H9 (cell line): ENCODE results near the gene DAPK2. TPM values are rescaled to one million over a fixed set of nuclear protein-coding genes. Genes with fewer than 3 reads are reported as not detected.

Experiments used
- DNase-seq: peaks from one replicate; pipeline ENCODE4 v3.0.0-alpha.2; 2017
- H2AFZ ChIP-seq: one replicate; pipeline ENCODE4 v1.6.1; 2013; ENCODE audit warnings: mild to moderate bottlenecking, low read length, control low read depth, moderate library complexity
- H2AK5ac ChIP-seq: 2 replicates; pipeline ENCODE4 v1.6.1; 2013; ENCODE audit warnings: low read length, control low read depth, mixed read lengths; ENCODE audit not compliant: insufficient read length
- H2BK120ac ChIP-seq: one replicate; pipeline ENCODE4 v1.6.1; 2013; ENCODE audit warnings: low read depth, mild to moderate bottlenecking, low read length, control low read depth, inconsistent platforms; ENCODE audit not compliant: poor library complexity, severe bottlenecking
- H2BK12ac ChIP-seq: 2 replicates; pipeline ENCODE4 v1.6.1; 2013; ENCODE audit warnings: low read length, control low read depth, mixed read lengths, low read depth; ENCODE audit not compliant: insufficient read length
- H2BK15ac ChIP-seq: 2 replicates; pipeline ENCODE4 v1.6.1; 2013; ENCODE audit warnings: low read depth, low read length, control low read depth
- H2BK20ac ChIP-seq: one replicate; pipeline ENCODE4 v1.6.1; 2013; ENCODE audit warnings: low read depth, mild to moderate bottlenecking, low read length, control low read depth, inconsistent platforms; ENCODE audit not compliant: poor library complexity, severe bottlenecking
- H2BK5ac ChIP-seq: 2 replicates; pipeline ENCODE4 v1.6.1; 2013; ENCODE audit warnings: low read length, control low read depth, mixed read lengths; ENCODE audit not compliant: insufficient read length
- H3K14ac ChIP-seq: 2 replicates; pipeline ENCODE4 v1.6.1; 2013; ENCODE audit warnings: low read length, control low read depth; ENCODE audit not compliant: insufficient read depth
- H3K18ac ChIP-seq: 2 replicates; pipeline ENCODE4 v1.6.1; 2013; ENCODE audit warnings: low read depth, mild to moderate bottlenecking, mixed read lengths, low read length, control low read depth; ENCODE audit not compliant: insufficient read length
- H3K23ac ChIP-seq: 2 replicates; pipeline ENCODE4 v1.6.1; 2013; ENCODE audit warnings: low read length, control low read depth, mixed read lengths, low read depth; ENCODE audit not compliant: insufficient read length
- H3K23me2 ChIP-seq: 2 replicates; pipeline ENCODE4 v1.6.1; 2013; ENCODE audit warnings: low read depth, mild to moderate bottlenecking, mixed read lengths, low read length, control low read depth; ENCODE audit not compliant: insufficient read length, poor library complexity, severe bottlenecking
- H3K27ac ChIP-seq: 2 replicates; pipeline ENCODE4 v1.5.1; 2013; ENCODE audit warnings: low read length, control low read depth, mixed read lengths, low read depth; ENCODE audit not compliant: insufficient read length
- H3K27me3 ChIP-seq: 2 replicates; pipeline ENCODE4 v1.6.1; 2013; ENCODE audit warnings: low read length, control low read depth, inconsistent platforms; ENCODE audit not compliant: insufficient read depth
- H3K4ac ChIP-seq: 2 replicates; pipeline ENCODE4 v1.6.1; 2013; ENCODE audit warnings: low read depth, mild to moderate bottlenecking, control low read depth, inconsistent platforms, low read length, moderate library complexity
- H3K4me1 ChIP-seq: 2 replicates; pipeline ENCODE4 v1.6.1; 2013; ENCODE audit warnings: low read length, control low read depth, inconsistent platforms; ENCODE audit not compliant: insufficient read depth
- H3K4me2 ChIP-seq: 2 replicates; pipeline ENCODE4 v1.6.1; 2013; ENCODE audit warnings: low read length, control low read depth, mixed read lengths; ENCODE audit not compliant: insufficient read length, insufficient read depth
- H3K56ac ChIP-seq: 2 replicates; pipeline ENCODE4 v1.6.1; 2013; ENCODE audit warnings: low read depth, mild to moderate bottlenecking, mixed read lengths, low read length, control low read depth; ENCODE audit not compliant: insufficient read length
- H3K79me1 ChIP-seq: 2 replicates; pipeline ENCODE4 v1.6.1; 2013; ENCODE audit warnings: low read depth, mild to moderate bottlenecking, moderate library complexity, low read length, control low read depth, inconsistent platforms; ENCODE audit not compliant: insufficient read depth, poor library complexity, severe bottlenecking
- H3K79me2 ChIP-seq: 2 replicates; pipeline ENCODE4 v1.6.1; 2013; ENCODE audit warnings: low read length, control low read depth, inconsistent platforms; ENCODE audit not compliant: insufficient read depth
- H3K9ac ChIP-seq: 2 replicates; pipeline ENCODE4 v1.6.1; 2013; ENCODE audit warnings: low read length, control low read depth, mixed read lengths; ENCODE audit not compliant: insufficient read length; ENCODE audit errors: extremely low read depth
- H3K9me3 ChIP-seq: one replicate; pipeline ENCODE4 v1.6.1; 2013; ENCODE audit warnings: low read depth, low read length, inconsistent platforms; ENCODE audit not compliant: control insufficient read depth
- H3T11ph ChIP-seq: one replicate; pipeline ENCODE4 v1.6.1; 2013; ENCODE audit warnings: mild to moderate bottlenecking, low read length, control low read depth, inconsistent platforms
- H4K20me1 ChIP-seq: one replicate; pipeline ENCODE4 v1.6.1; 2013; ENCODE audit not compliant: control insufficient read depth, insufficient read length, insufficient read depth
- H4K5ac ChIP-seq: 2 replicates; pipeline ENCODE4 v1.6.1; 2013; ENCODE audit warnings: low read depth, mild to moderate bottlenecking, mixed read lengths, low read length, control low read depth; ENCODE audit not compliant: insufficient read length
- H4K8ac ChIP-seq: replicated peaks from 2 replicates; pipeline ENCODE4 v1.6.1; 2013; ENCODE audit warnings: low read length, control low read depth, mixed read lengths, low read depth; ENCODE audit not compliant: insufficient read length
- H4K91ac ChIP-seq: 2 replicates; pipeline ENCODE4 v1.6.1; 2013; ENCODE audit warnings: low read depth, mild to moderate bottlenecking, moderate library complexity, mixed read lengths, low read length, control low read depth; ENCODE audit not compliant: insufficient read length
- H3K27ac Mint-ChIP-seq, 3 experiments: 2 replicates in 2 of 3; 3 replicates in 1 of 3; pipeline ENCODE4 v1.8.0; 2020 to 2021; ENCODE audit warnings: mixed read lengths in 3 of 3, mild to moderate bottlenecking in 1 of 3, moderate library complexity in 1 of 3
- H3K27me3 Mint-ChIP-seq: 2 replicates; pipeline ENCODE4 v1.8.0; 2021; ENCODE audit warnings: low read depth, mild to moderate bottlenecking, moderate library complexity, mixed read lengths
- H3K36me3 Mint-ChIP-seq, 3 experiments: 2 replicates in 2 of 3; 3 replicates in 1 of 3; pipeline ENCODE4 v1.8.0; 2020 to 2021; ENCODE audit warnings: low read depth in 3 of 3, mixed read lengths in 3 of 3; ENCODE audit not compliant: insufficient read depth in 1 of 3
- H3K4me1 Mint-ChIP-seq, 2 experiments: 2 replicates each; pipeline ENCODE4 v1.8.0; 2020; ENCODE audit warnings: mixed read lengths in 2 of 2
- H3K4me3 Mint-ChIP-seq, 2 experiments: 2 replicates in 1 of 2; 3 replicates in 1 of 2; pipeline ENCODE4 v1.8.0; 2020 to 2021; ENCODE audit warnings: mild to moderate bottlenecking in 2 of 2, mixed read lengths in 2 of 2, moderate library complexity in 1 of 2
- H3K9me3 Mint-ChIP-seq, 2 experiments: 2 replicates in 1 of 2; 3 replicates in 1 of 2; pipeline ENCODE4 v1.8.0; 2020; ENCODE audit warnings: mild to moderate bottlenecking in 2 of 2, mixed read lengths in 2 of 2, moderate library complexity in 1 of 2
- WGBS: extraction: QIAGEN DNeasy Blood & Tissue Kit; methylation state at CpG from one replicate; pipeline ENCODE4 v1.1.7; 2013; ENCODE audit warnings: missing lambda C conversion rate, low lambda C conversion rate, mixed read lengths; ENCODE audit not compliant: insufficient read length; ENCODE audit errors: extremely low coverage; 5-methylcytosine and 5-hydroxymethylcytosine counted together
- total RNA-seq: library from RNA; stranded (reverse); gene quantifications from 2 replicates; pipeline ENCODE4 v1.2.1, GENCODE V29; 2021
- TF ChIP-seq, protein P1 (sequence below): fragments of 200-600 bp; sonication (generic); conservative IDR thresholded peaks from 3 replicates; pipeline ENCODE4 v1.8.0; 2021; ENCODE audit warnings: antibody characterized with exemption, mild to moderate bottlenecking

DAPK2 gene
- total RNA-seq, 1 experiment from 2014 or later: 3.5 TPM

DNA sequence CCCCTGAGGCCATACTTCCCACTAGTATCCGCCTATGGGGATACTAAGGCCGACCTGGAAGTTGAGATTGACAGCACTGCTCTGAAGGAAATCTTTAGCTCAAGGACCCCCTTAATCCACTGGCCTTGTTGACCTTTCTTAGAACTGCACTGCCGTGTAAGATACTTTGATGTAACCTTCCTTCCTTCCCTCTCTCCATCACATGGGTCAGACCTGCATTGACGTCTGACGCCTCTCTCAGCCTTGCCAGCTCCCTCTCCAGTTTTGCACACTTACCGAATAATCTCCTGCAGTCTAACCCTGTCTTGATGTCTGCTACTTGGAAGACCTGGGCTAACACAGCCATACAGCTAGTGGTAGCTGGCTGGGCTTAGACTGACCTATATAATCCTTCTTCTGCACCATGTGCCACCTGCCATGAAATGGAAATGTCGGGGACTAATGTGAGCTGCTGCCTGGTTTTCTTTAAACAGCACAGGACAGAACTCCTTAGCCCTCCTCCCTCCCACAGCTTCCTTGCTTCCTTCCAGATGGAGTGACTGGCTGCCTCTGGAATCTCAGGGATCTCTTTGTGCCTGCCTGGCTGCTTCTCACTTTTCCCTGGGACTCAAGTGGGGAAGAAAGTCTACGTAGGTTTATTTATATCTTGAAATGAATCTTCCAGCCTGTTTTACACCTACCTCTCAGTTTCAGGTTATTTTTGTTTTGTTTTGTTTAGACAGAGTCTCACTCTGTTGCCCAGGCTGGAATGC is 173.3 kb downstream of the DAPK2 start:
- no peak for DNase-seq
- H3K27me3 Mint-ChIP-seq: no peaks in the 10 kb centered on the region; the same call in 1 of the 2 replicates
- H3K9me3 Mint-ChIP-seq: peaks cover 2 to 4% of the 10 kb centered on the region in 2 experiments; a peak in 1 of 5 replicates
- no peak overlapping the region for H3K18ac ChIP-seq
- H3K27ac Mint-ChIP-seq: no peak overlapping the region
- no peak overlapping the region for H3K23ac ChIP-seq
- H4K8ac ChIP-seq: no peak overlapping the region
- no peak overlapping the region for H3T11ph ChIP-seq
- H4K5ac ChIP-seq: no peak overlapping the region
- H3K4me1 Mint-ChIP-seq: peaks cover 9 to 15% of the 10 kb centered on the region in 2 experiments
- no peaks in the 10 kb centered on the region for H3K27me3 ChIP-seq
- no peak overlapping the region for H2BK15ac ChIP-seq
- H2AK5ac ChIP-seq: no peak overlapping the region
- no peak overlapping the region for H2BK20ac ChIP-seq
- no peak overlapping the region for H3K4me3 Mint-ChIP-seq
- H3K36me3 Mint-ChIP-seq: 0 out of 7 replicates have a peak, but pooled peaks cover 0 to 3% (median 0%) of the 10 kb centered on the region in 3 experiments
- no peaks in the 10 kb centered on the region for H3K23me2 ChIP-seq
- H4K91ac ChIP-seq: no peak overlapping the region
- H3K79me2 ChIP-seq: no peaks in the 10 kb centered on the region
- WGBS: no CpG with 5 or more reads among the region's 8 CpGs
- H2AFZ ChIP-seq: no peak overlapping the region
- no peak overlapping the region for H3K27ac ChIP-seq
- H4K20me1 ChIP-seq: no peaks in the 10 kb centered on the region
- no peaks in the 10 kb centered on the region for H3K79me1 ChIP-seq
- H3K4me2 ChIP-seq: no peak overlapping the region
- no peaks in the 10 kb centered on the region for H3K9me3 ChIP-seq
- H2BK12ac ChIP-seq: no peak overlapping the region
- TF ChIP-seq, protein P1, sequence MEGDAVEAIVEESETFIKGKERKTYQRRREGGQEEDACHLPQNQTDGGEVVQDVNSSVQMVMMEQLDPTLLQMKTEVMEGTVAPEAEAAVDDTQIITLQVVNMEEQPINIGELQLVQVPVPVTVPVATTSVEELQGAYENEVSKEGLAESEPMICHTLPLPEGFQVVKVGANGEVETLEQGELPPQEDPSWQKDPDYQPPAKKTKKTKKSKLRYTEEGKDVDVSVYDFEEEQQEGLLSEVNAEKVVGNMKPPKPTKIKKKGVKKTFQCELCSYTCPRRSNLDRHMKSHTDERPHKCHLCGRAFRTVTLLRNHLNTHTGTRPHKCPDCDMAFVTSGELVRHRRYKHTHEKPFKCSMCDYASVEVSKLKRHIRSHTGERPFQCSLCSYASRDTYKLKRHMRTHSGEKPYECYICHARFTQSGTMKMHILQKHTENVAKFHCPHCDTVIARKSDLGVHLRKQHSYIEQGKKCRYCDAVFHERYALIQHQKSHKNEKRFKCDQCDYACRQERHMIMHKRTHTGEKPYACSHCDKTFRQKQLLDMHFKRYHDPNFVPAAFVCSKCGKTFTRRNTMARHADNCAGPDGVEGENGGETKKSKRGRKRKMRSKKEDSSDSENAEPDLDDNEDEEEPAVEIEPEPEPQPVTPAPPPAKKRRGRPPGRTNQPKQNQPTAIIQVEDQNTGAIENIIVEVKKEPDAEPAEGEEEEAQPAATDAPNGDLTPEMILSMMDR: no peak
- H3K9ac ChIP-seq: no peak overlapping the region
- H2BK120ac ChIP-seq: no peak overlapping the region
- H3K56ac ChIP-seq: no peak overlapping the region
- H3K4me1 ChIP-seq: no peaks in the 10 kb centered on the region
- H2BK5ac ChIP-seq: no peak overlapping the region
- H3K4ac ChIP-seq: no peak overlapping the region
- H3K14ac ChIP-seq: no peak overlapping the region
